Mesendoderm (in vitro differentiated cells): ENCODE results near the gene FOXP1.

ENCODE experiments used
- DNase-seq: peaks from one replicate; pipeline ENCODE4 v3.0.0; 2013
- H2AK5ac ChIP-seq: 2 replicates; pipeline ENCODE4 v1.6.1; 2013; ENCODE audit warnings: low read length, inconsistent platforms
- H2BK120ac ChIP-seq: 2 replicates; pipeline ENCODE4 v1.6.1; 2013; ENCODE audit warnings: low read depth, mild to moderate bottlenecking, low read length, moderate library complexity, mixed read lengths
- H2BK15ac ChIP-seq: replicated peaks from 2 replicates; pipeline ENCODE4 v1.6.1; 2013; ENCODE audit warnings: low read depth, mild to moderate bottlenecking, moderate library complexity
- H2BK5ac ChIP-seq: 2 replicates; pipeline ENCODE4 v1.6.1; 2013; ENCODE audit warnings: low read length, inconsistent platforms
- H3K18ac ChIP-seq: 2 replicates; pipeline ENCODE4 v1.6.1; 2013; ENCODE audit warnings: mild to moderate bottlenecking, low read length, mixed read lengths
- H3K23ac ChIP-seq: one replicate; pipeline ENCODE4 v1.6.1; 2013; ENCODE audit warnings: low read length
- H3K27ac ChIP-seq: 2 replicates; pipeline ENCODE4 v1.5.1; 2013; ENCODE audit warnings: low read depth, mild to moderate bottlenecking, inconsistent platforms, low read length, moderate library complexity
- H3K27me3 ChIP-seq: 2 replicates; pipeline ENCODE4 v1.6.1; 2013; ENCODE audit warnings: low read length, control low read depth, mild to moderate bottlenecking, inconsistent platforms; ENCODE audit not compliant: insufficient read depth, poor library complexity
- H3K36me3 ChIP-seq: 2 replicates; pipeline ENCODE4 v1.6.1; 2013; ENCODE audit warnings: low read length, inconsistent platforms; ENCODE audit not compliant: control insufficient read depth, insufficient read depth
- H3K4ac ChIP-seq: one replicate; pipeline ENCODE4 v1.6.1; 2013; ENCODE audit warnings: low read depth, mild to moderate bottlenecking, low read length, moderate library complexity
- H3K4me1 ChIP-seq: 2 replicates; pipeline ENCODE4 v1.6.1; 2013; ENCODE audit warnings: low read depth, low read length, inconsistent platforms; ENCODE audit not compliant: control insufficient read depth
- H3K4me2 ChIP-seq: 2 replicates; pipeline ENCODE4 v1.6.1; 2013; ENCODE audit warnings: low read length
- H3K4me3 ChIP-seq: 2 replicates; pipeline ENCODE4 v1.5.1; 2013; ENCODE audit warnings: mild to moderate bottlenecking, low read length
- H3K56ac ChIP-seq: one replicate; pipeline ENCODE4 v1.6.1; 2013; ENCODE audit warnings: low read length
- H3K79me1 ChIP-seq: 2 replicates; pipeline ENCODE4 v1.6.1; 2013; ENCODE audit warnings: low read length, inconsistent platforms
- H3K79me2 ChIP-seq: 2 replicates; pipeline ENCODE4 v1.6.1; 2013; ENCODE audit warnings: mild to moderate bottlenecking, low read length; ENCODE audit not compliant: control insufficient read depth, insufficient read depth
- H3K9ac ChIP-seq: 2 replicates; pipeline ENCODE4 v1.6.1; 2013; ENCODE audit warnings: low read length, inconsistent platforms
- H4K5ac ChIP-seq: one replicate; pipeline ENCODE4 v1.6.1; 2013; ENCODE audit warnings: low read length
- H4K8ac ChIP-seq: one replicate; pipeline ENCODE4 v1.6.1; 2013; ENCODE audit warnings: low read depth, mild to moderate bottlenecking, control low read depth, low read length, moderate library complexity
- WGBS: extraction: QIAGEN DNeasy Blood & Tissue Kit; methylation state at CpG from one replicate; pipeline ENCODE4 v1.1.7; 2013; ENCODE audit warnings: low lambda C conversion rate, missing lambda C conversion rate; ENCODE audit not compliant: insufficient coverage; ENCODE audit errors: extremely low coverage; 5-methylcytosine and 5-hydroxymethylcytosine counted together

The FOXP1 gene

GRCh38 chr3:71090207-71090606, 493.3 kb downstream of the FOXP1 start:
- H3K36me3 ChIP-seq: no peaks in the 10 kb centered on the region
- no peaks in the 10 kb centered on the region for H3K27me3 ChIP-seq
- H2BK120ac ChIP-seq: no peak overlapping the region
- H4K8ac ChIP-seq: no peak overlapping the region
- no peaks in the 10 kb centered on the region for H3K79me2 ChIP-seq
- no peak overlapping the region for H3K9ac ChIP-seq
- no CpG with 5 or more reads among the region's 3 CpGs for WGBS
- H3K18ac ChIP-seq: no peak overlapping the region
- H2BK5ac ChIP-seq: no peak overlapping the region
- H3K4me1 ChIP-seq: no peaks in the 10 kb centered on the region
- H3K23ac ChIP-seq: no peak overlapping the region
- no peak overlapping the region for H3K56ac ChIP-seq
- H3K27ac ChIP-seq: no peak overlapping the region
- no peak overlapping the region for H3K4me2 ChIP-seq
- H3K79me1 ChIP-seq: no peaks in the 10 kb centered on the region
- no peak overlapping the region for H3K4me3 ChIP-seq
- H3K4ac ChIP-seq: no peak overlapping the region
- no peak overlapping the region for H2BK15ac ChIP-seq
- no peak for DNase-seq
- no peak overlapping the region for H2AK5ac ChIP-seq
- H4K5ac ChIP-seq: no peak overlapping the region

DNA sequence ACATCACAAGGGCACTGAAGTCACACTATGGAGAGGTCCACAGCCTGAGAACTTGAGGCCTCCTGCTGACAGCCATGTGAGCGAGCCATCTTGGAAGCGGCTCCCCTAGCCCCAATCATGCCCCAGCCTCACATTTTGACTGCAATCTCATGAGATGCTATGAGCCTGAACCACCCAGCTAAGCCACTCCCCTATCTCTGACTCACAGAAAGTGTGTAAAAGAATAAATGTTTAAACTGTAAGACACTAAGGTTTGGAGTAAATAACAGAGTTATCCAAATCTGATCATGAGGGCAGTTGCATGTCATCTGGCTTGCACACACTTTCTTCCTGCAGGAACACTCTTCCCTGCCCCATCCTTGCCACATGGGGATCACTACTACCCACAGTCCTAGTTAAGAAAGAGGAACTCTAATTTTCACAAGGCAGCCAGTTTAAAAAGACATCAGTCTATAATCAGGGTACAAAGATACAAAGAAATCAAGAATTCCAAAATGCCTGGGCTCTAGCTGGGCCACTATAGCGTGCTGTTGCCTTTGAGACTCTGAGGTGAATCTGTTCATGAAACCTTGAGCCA, 494.2 kb downstream of the FOXP1 start:
- no peak for DNase-seq
- Histone ChIP-seq H3K9ac (no peak overlapping the region), H3K36me3 (no peaks in the 10 kb centered on the region), H3K27me3 (no peaks in the 10 kb centered on the region), H2BK120ac (no peak overlapping the region), H3K23ac (no peak overlapping the region), H3K4ac (no peak overlapping the region), H2AK5ac (no peak overlapping the region), H3K18ac (no peak overlapping the region), H3K4me1 (no peaks in the 10 kb centered on the region), H2BK15ac (no peak overlapping the region), H4K8ac (no peak overlapping the region), H3K79me1 (no peaks in the 10 kb centered on the region), H4K5ac (no peak overlapping the region), H3K56ac (no peak overlapping the region), H3K4me2 (no peak overlapping the region), H2BK5ac (no peak overlapping the region), H3K27ac (no peak overlapping the region), H3K79me2 (no peaks in the 10 kb centered on the region), H3K4me3 (no peak overlapping the region)
- no CpG with 5 or more reads among the region's 3 CpGs for WGBS

DNA sequence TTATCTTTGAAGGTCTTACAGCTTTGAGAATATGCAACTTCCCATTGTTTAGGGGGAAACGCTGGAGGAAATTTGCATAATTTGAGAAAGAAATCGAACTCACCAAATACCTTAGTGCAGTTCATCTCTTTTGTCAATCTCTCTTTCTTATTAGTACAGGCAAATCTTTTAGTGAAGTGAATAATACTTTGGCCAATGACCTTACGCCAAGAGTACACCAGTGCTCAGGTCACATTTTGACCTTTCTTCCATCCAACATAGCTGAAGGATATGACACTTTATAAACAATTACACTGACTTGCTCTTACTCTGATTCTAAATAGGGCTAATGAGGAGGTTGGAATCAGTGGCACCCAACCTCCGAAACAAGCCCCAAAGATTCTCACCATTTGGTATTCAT, 494.8 kb downstream of the FOXP1 start:
- H3K4me1 ChIP-seq: no peaks in the 10 kb centered on the region
- H3K9ac ChIP-seq: no peak overlapping the region
- no peak overlapping the region for H3K4ac ChIP-seq
- H2BK15ac ChIP-seq: no peak overlapping the region
- H3K4me3 ChIP-seq: no peak overlapping the region
- no peak overlapping the region for H2BK120ac ChIP-seq
- H2AK5ac ChIP-seq: no peak overlapping the region
- H2BK5ac ChIP-seq: no peak overlapping the region
- H3K27ac ChIP-seq: no peak overlapping the region
- WGBS: no CpG with 5 or more reads among the region's 4 CpGs
- no peaks in the 10 kb centered on the region for H3K79me2 ChIP-seq
- no peak overlapping the region for H3K4me2 ChIP-seq
- no peak overlapping the region for H3K56ac ChIP-seq
- no peak overlapping the region for H4K5ac ChIP-seq
- H3K18ac ChIP-seq: no peak overlapping the region
- H3K79me1 ChIP-seq: no peaks in the 10 kb centered on the region
- H4K8ac ChIP-seq: no peak overlapping the region
- no peak for DNase-seq
- H3K36me3 ChIP-seq: no peaks in the 10 kb centered on the region
- no peak overlapping the region for H3K23ac ChIP-seq
- no peaks in the 10 kb centered on the region for H3K27me3 ChIP-seq

GRCh38 chr3:71088019-71088708, 495.4 kb downstream of the FOXP1 start:
- Histone ChIP-seq H4K8ac (no peak overlapping the region), H3K27me3 (no peaks in the 10 kb centered on the region), H3K4me3 (no peak overlapping the region), H3K56ac (no peak overlapping the region), H2BK15ac (no peak overlapping the region), H2BK5ac (no peak overlapping the region), H3K23ac (no peak overlapping the region), H3K9ac (no peak overlapping the region), H2AK5ac (no peak overlapping the region), H3K4ac (no peak overlapping the region), H3K36me3 (no peaks in the 10 kb centered on the region), H3K4me2 (no peak overlapping the region), H3K79me1 (no peaks in the 10 kb centered on the region), H3K4me1 (no peaks in the 10 kb centered on the region), H3K18ac (no peak overlapping the region), H2BK120ac (no peak overlapping the region), H3K27ac (no peak overlapping the region), H4K5ac (no peak overlapping the region), H3K79me2 (no peaks in the 10 kb centered on the region)
- no peak for DNase-seq
- WGBS: no CpG with 5 or more reads among the region's 8 CpGs

DNA sequence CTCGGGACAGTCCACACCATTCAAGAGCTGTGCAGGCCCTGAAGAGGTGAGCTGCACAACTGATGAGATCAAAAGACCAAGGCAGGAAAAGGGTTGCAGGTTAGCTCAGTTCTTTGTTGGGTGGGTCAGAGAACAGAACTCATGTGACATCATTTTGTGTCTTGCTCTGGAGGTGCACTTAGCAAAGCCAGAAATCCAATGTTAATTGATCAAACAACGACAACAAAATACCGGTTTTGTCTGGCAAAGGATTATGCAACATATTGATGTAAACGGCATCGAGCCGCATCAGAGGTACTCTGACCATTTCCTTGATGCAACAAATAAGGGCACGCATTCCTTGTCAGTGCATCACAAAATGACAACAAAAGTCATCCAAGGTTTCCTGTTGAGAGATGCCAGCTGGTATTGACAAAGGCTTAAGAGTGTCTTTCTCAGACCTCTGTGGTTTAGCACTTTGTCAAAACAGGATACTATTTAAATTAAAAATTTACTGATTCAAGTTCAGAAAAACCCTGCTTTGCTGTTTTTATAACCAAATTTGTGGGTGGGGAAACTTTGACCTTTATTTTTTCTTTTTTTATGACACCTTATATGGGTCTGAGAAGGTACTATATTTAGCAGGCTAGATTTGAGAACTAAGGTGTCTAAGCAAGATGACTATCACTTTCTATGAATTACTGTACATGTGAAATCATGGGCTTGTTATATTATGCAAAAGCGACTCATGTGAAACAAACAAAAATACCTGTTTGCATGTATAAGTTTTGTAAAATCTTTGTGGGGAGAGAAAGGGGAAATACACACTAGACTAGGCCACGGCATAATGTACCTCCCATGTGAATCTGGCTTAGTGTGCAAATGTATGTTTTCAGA, 496.1 kb downstream of the FOXP1 start:
- Histone ChIP-seq H3K79me1 (no peaks in the 10 kb centered on the region), H3K27ac (no peak overlapping the region), H3K4me2 (no peak overlapping the region), H3K9ac (no peak overlapping the region), H3K79me2 (no peaks in the 10 kb centered on the region), H4K8ac (no peak overlapping the region), H2BK5ac (no peak overlapping the region), H2BK15ac (no peak overlapping the region), H2AK5ac (no peak overlapping the region), H3K4me1 (no peaks in the 10 kb centered on the region), H3K4ac (no peak overlapping the region), H3K23ac (no peak overlapping the region), H3K56ac (no peak overlapping the region), H4K5ac (no peak overlapping the region), H2BK120ac (no peak overlapping the region), H3K4me3 (no peak overlapping the region), H3K27me3 (no peaks in the 10 kb centered on the region), H3K18ac (no peak overlapping the region), H3K36me3 (no peaks in the 10 kb centered on the region)
- WGBS: no CpG with 5 or more reads among the region's 9 CpGs
- DNase-seq: no peak
